Endothelial cell of umbilical vein (primary cell): ENCODE measurements around the gene ZFAND5. TPM values are rescaled to one million over a fixed set of nuclear protein-coding genes. Genes with fewer than 3 reads are reported as not detected.
A peak's percentile ranks its signal among the peaks of the same experiment; 100 is the strongest.

Experiments
- BruUV-seq: library from RNA; stranded (reverse); fragments of 400-500 nt; replicated peaks from 2 replicates; lab custom pipeline; 2021; lab: Mats Ljungman, UMichigan
- CTCF ChIA-PET: fragments of 300-600, 350-600 bp; sonication (Branson Sonifier 250); formaldehyde crosslinking; loops from one replicate; lab custom pipeline; 2021; ENCODE audit warnings: antibody characterized with exemption, inconsistent platforms; lab: Charles Lee
- POLR2A ChIA-PET: fragments of 300-600, 350-600 bp; sonication (Branson Sonifier 250); formaldehyde crosslinking; loops from one replicate; lab custom pipeline; 2021; ENCODE audit warnings: antibody characterized with exemption, inconsistent platforms; lab: Charles Lee
- DNase-seq: peaks from one replicate; pipeline ENCODE4 v3.0.0-alpha.2; 2011; ENCODE audit warnings: low read depth, low spot score
- FAIRE-seq: peaks from 2 replicates; lab custom pipeline; 2011; peaks lifted over from hg19 to GRCh38; lab: Jason Lieb, UNC
- H2AFZ ChIP-seq: 2 replicates; pipeline ENCODE4 v1.6.0; 2012; ENCODE audit warnings: low read depth, low read length, control low read depth, inconsistent platforms
- H3K27ac ChIP-seq: 2 replicates; pipeline ENCODE4 v1.5.1; 2011; ENCODE audit warnings: low read depth, mild to moderate bottlenecking, control low read depth, low read length, moderate library complexity; ENCODE audit not compliant: insufficient read depth
- H3K27me3 ChIP-seq, 2 experiments: 2 replicates each; pipeline versions ENCODE4 v1.6.0 to v1.6.1; 2011; ENCODE audit warnings: low read length in 2 of 2, mixed read lengths in 1 of 2; ENCODE audit not compliant: control insufficient read depth in 2 of 2, insufficient read depth in 2 of 2
- H3K36me3 ChIP-seq, 2 experiments: 2 replicates in 1 of 2; 3 replicates in 1 of 2; pipeline ENCODE4 v1.5.1; 2011; ENCODE audit warnings: low read length in 2 of 2, mild to moderate bottlenecking in 1 of 2, moderate library complexity in 1 of 2; ENCODE audit not compliant: control insufficient read depth in 2 of 2, insufficient read depth in 2 of 2; ENCODE audit errors: extremely low read depth in 1 of 2
- H3K4me1 ChIP-seq: 3 replicates; pipeline ENCODE4 v1.5.1; 2011; ENCODE audit warnings: mild to moderate bottlenecking, low read length; ENCODE audit not compliant: control insufficient read depth, insufficient read depth; ENCODE audit errors: extremely low read depth
- H3K4me2 ChIP-seq: 2 replicates; pipeline ENCODE4 v1.6.1; 2011; ENCODE audit warnings: low read length, control low read depth, mixed read lengths; ENCODE audit not compliant: insufficient read depth
- H3K4me3 ChIP-seq, 3 experiments: fragments of 200-600 bp in 1 of 3; sonication (generic), shearing (Covaris generic) in 1 of 3; replicated peaks in 1 of 3; 2 replicates each; pipeline ENCODE4 v1.5.1; 2011 to 2016; ENCODE audit warnings: control low read depth in 3 of 3, low read length in 3 of 3, mild to moderate bottlenecking in 2 of 3, inconsistent platforms in 1 of 3, low read depth in 1 of 3, moderate library complexity in 1 of 3; ENCODE audit not compliant: insufficient read depth in 1 of 3
- H3K79me2 ChIP-seq: 2 replicates; pipeline ENCODE4 v1.6.0; 2012; ENCODE audit warnings: low read length, inconsistent platforms; ENCODE audit not compliant: control insufficient read depth, insufficient read depth
- H3K9ac ChIP-seq: replicated peaks from 2 replicates; pipeline ENCODE3; 2011; ENCODE audit warnings: low read length, control low read depth; ENCODE audit not compliant: insufficient read depth; ENCODE audit errors: extremely low read depth
- H3K9me1 ChIP-seq: replicated peaks from 3 replicates; pipeline ENCODE4 v1.6.0; 2011; ENCODE audit warnings: mild to moderate bottlenecking, low read length; ENCODE audit not compliant: control insufficient read depth, insufficient read depth; ENCODE audit errors: extremely low read depth
- H3K9me3 ChIP-seq: replicated peaks from 2 replicates; pipeline ENCODE4 v1.5.1; 2012; ENCODE audit warnings: low read length, inconsistent platforms; ENCODE audit not compliant: control insufficient read depth, insufficient read depth
- H4K20me1 ChIP-seq: replicated peaks from 2 replicates; pipeline ENCODE3; 2011; ENCODE audit warnings: mild to moderate bottlenecking, low read length; ENCODE audit not compliant: control insufficient read depth, insufficient read depth; ENCODE audit errors: extremely low read depth
- EZH2 ChIP-seq: IDR thresholded peaks from 2 replicates; pipeline ENCODE4 v1.6.1; 2012; ENCODE audit warnings: borderline replicate concordance, low read depth, mild to moderate bottlenecking, moderate library complexity, low read length, inconsistent platforms; ENCODE audit not compliant: severe bottlenecking
- FOS ChIP-seq: IDR thresholded peaks from 2 replicates; pipeline ENCODE4 v1.6.1; 2011; ENCODE audit warnings: mild to moderate bottlenecking, low read length, moderate library complexity, borderline replicate concordance; ENCODE audit not compliant: insufficient read depth
- GATA2 ChIP-seq: IDR thresholded peaks from 2 replicates; pipeline ENCODE4 v1.7.0; 2011; ENCODE audit warnings: low read depth, mild to moderate bottlenecking, moderate library complexity, mixed read lengths, low read length; ENCODE audit not compliant: insufficient read length, insufficient read depth
- JUN ChIP-seq: IDR thresholded peaks from 2 replicates; pipeline ENCODE4 v1.6.1; 2011; ENCODE audit warnings: borderline replicate concordance, low read depth; ENCODE audit not compliant: insufficient read length, insufficient read depth
- MYC ChIP-seq: IDR thresholded peaks from one replicate; pipeline ENCODE4 v1.6.1; 2011; ENCODE audit warnings: mild to moderate bottlenecking, low read depth, low read length
- POLR2A ChIP-seq: IDR thresholded peaks from 2 replicates; pipeline ENCODE4 v1.6.1; 2012; ENCODE audit warnings: low read depth, mild to moderate bottlenecking, control low read depth, low read length
- POLR2AphosphoS5 ChIP-seq: IDR thresholded peaks from 2 replicates; pipeline ENCODE4 v1.6.1; 2012; ENCODE audit warnings: low read depth, mild to moderate bottlenecking, control low read depth, low read length, moderate library complexity; ENCODE audit not compliant: insufficient read depth
- dilution Hi-C: fragments of 300-500 bp; cut with MboI; formaldehyde crosslinking; loops from one replicate; pipeline ENCODE4 v1.15.0; 2019; ENCODE audit warnings: low sequenced_read_pairs; ENCODE audit not compliant: extremely low pct_ligation_motif_present
- intact Hi-C: fragments of 100-400 bp; cut with micrococcal nuclease; formaldehyde crosslinking; loops from one replicate; pipeline ENCODE4 v1.10.0; 2022
- polyA plus RNA-seq, 4 experiments: library from polyadenylated mRNA; depleted of rRNA in 3 of 4; stranded (reverse) in 3 of 4; unstranded in 1 of 4; fragments of >200 nt; gene quantifications; 2 replicates each; pipeline versions ENCODE4 v1.2.1 to v1.2.3, GENCODE V29; 2011 to 2012; ENCODE audit warnings: missing spikeins in 1 of 4
- total RNA-seq: library from RNA; stranded (reverse); gene quantifications from 2 replicates; pipeline ENCODE4 v1.2.3, GENCODE V29; 2021
- TF ChIP-seq, protein P1 (sequence below): IDR thresholded peaks from 2 replicates; pipeline ENCODE4 v1.6.1; 2011; ENCODE audit not compliant: insufficient read depth, insufficient read length
- TF ChIP-seq, protein P2 (sequence below), 2 donors: IDR thresholded peaks; 1 replicate in 1 of 2; 2 replicates in 1 of 2; pipeline ENCODE4 v1.5.1; 2011; ENCODE audit warnings: low read length in 2 of 2, mild to moderate bottlenecking in 2 of 2, moderate library complexity in 2 of 2, control low read depth in 1 of 2, inconsistent platforms in 1 of 2, low read depth in 1 of 2; ENCODE audit not compliant: insufficient read depth in 1 of 2; ENCODE audit errors: extremely low read depth in 1 of 2

The ZFAND5 gene
- total and polyA plus RNA-seq, 2 donors (not counting 3 experiments of a cell fraction or from before 2014, with no cell fraction given), result 63.7 to 176 TPM

DNA sequence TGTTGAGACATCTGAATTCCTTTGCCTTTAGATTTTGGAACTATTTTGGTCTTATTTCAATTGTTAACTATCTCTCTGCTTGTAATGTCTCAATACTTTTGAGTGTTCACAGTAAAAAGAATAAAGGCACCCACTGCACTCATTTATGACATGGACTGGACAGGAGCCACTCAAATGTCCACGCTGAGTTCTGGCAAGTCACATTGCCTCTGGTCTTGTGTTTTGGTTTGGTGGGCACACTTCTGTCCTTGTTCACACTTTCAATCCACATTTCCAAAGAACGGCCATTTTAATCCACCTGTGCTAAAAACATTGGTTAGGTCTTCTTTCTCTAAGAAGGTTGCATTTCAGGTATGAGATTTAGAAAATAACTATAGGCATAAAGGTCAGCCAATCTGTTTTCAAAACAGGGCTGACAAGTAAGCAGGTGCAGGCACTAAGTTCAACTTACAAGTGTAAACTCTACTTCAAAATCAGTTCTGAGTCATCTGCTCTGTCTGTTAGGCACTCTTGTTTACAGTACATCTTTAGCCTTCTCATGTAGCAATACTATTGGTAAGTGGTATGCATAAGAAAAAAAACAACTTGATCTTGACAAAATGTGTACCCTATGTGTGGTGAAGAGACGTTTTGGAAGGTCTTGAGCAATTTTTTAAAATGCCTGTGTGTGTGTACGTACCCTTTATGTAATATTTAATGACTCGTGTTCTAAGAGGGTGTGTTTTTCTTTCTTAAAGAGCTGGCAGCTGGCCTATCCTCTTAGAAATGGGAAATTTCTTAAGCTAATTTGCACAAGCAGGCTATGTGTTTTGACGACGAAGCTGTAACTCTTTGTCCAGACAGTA, 31.5 kb upstream of the ZFAND5 start:
- H3K27me3 ChIP-seq, result no peaks in the 10 kb centered on the region
- peak; percentile 77 for DNase-seq
- TF ChIP-seq JUN (no peak), POLR2A (no peak), POLR2AphosphoS5 (no peak), GATA2 (no peak), EZH2 (no peak), FOS (no peak), MYC (no peak)
- TF ChIP-seq, protein P1, sequence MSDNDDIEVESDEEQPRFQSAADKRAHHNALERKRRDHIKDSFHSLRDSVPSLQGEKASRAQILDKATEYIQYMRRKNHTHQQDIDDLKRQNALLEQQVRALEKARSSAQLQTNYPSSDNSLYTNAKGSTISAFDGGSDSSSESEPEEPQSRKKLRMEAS, result no peak
- TF ChIP-seq, protein P2, sequence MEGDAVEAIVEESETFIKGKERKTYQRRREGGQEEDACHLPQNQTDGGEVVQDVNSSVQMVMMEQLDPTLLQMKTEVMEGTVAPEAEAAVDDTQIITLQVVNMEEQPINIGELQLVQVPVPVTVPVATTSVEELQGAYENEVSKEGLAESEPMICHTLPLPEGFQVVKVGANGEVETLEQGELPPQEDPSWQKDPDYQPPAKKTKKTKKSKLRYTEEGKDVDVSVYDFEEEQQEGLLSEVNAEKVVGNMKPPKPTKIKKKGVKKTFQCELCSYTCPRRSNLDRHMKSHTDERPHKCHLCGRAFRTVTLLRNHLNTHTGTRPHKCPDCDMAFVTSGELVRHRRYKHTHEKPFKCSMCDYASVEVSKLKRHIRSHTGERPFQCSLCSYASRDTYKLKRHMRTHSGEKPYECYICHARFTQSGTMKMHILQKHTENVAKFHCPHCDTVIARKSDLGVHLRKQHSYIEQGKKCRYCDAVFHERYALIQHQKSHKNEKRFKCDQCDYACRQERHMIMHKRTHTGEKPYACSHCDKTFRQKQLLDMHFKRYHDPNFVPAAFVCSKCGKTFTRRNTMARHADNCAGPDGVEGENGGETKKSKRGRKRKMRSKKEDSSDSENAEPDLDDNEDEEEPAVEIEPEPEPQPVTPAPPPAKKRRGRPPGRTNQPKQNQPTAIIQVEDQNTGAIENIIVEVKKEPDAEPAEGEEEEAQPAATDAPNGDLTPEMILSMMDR (IDR thresholded peaks at IDR 0.05; ENCODE audit: extremely low read depth in 1 of 2, insufficient read depth in 1 of 2, low read depth in 1 of 2, low read length in 2 of 2), result no peak
- POLR2A ChIA-PET, result interaction anchor here (1.5 kb wide), 1 partner anchor 32 kb away, joined by 4 read pairs; the partner anchor contains the start of gene ZFAND5
- no peak overlapping the region for H3K4me3 ChIP-seq
- no peaks in the 10 kb centered on the region for H4K20me1 ChIP-seq
- CTCF ChIA-PET, result interaction anchor here (1.0 kb wide), 1 partner anchor 70 kb away, joined by 5 read pairs; no protein-coding TSS in a partner anchor
- no TSS peak for BruUV-seq
- no peak overlapping the region for H3K27ac ChIP-seq
- no peak overlapping the region for H3K9ac ChIP-seq
- dilution Hi-C loops, result no loop called here
- H3K4me1 ChIP-seq, result no peaks in the 10 kb centered on the region
- peak; percentile 31 for FAIRE-seq
- H3K9me3 ChIP-seq, result no peaks in the 10 kb centered on the region
- intact Hi-C loops, result no loop called here
- H2AFZ ChIP-seq, result no peak overlapping the region
- no peak overlapping the region for H3K4me2 ChIP-seq
- no peaks in the 10 kb centered on the region for H3K9me1 ChIP-seq
- no peaks in the 10 kb centered on the region for H3K79me2 ChIP-seq
- no peaks in the 10 kb centered on the region for H3K36me3 ChIP-seq
